DND-41 (cell line): ENCODE data around the gene AMTN.

Experiments used
- EZH2 ChIP-seq: IDR thresholded peaks from 3 replicates; pipeline ENCODE4 v1.6.1; 2012; ENCODE audit warnings: borderline replicate concordance, low read depth, mild to moderate bottlenecking, moderate library complexity, low read length, inconsistent platforms; ENCODE audit not compliant: severe bottlenecking
- TF ChIP-seq, protein P1 (sequence below): IDR thresholded peaks from 2 replicates; pipeline ENCODE4 v1.5.1; 2012; ENCODE audit warnings: borderline replicate concordance, low read length, moderate library complexity, mild to moderate bottlenecking; ENCODE audit not compliant: poor library complexity, severe bottlenecking; ENCODE audit errors: extremely low read depth

GRCh38 chr4:70544279-70544868 is 26.0 kb downstream of the AMTN start:
- no peak for TF ChIP-seq EZH2
- TF ChIP-seq, protein P1, sequence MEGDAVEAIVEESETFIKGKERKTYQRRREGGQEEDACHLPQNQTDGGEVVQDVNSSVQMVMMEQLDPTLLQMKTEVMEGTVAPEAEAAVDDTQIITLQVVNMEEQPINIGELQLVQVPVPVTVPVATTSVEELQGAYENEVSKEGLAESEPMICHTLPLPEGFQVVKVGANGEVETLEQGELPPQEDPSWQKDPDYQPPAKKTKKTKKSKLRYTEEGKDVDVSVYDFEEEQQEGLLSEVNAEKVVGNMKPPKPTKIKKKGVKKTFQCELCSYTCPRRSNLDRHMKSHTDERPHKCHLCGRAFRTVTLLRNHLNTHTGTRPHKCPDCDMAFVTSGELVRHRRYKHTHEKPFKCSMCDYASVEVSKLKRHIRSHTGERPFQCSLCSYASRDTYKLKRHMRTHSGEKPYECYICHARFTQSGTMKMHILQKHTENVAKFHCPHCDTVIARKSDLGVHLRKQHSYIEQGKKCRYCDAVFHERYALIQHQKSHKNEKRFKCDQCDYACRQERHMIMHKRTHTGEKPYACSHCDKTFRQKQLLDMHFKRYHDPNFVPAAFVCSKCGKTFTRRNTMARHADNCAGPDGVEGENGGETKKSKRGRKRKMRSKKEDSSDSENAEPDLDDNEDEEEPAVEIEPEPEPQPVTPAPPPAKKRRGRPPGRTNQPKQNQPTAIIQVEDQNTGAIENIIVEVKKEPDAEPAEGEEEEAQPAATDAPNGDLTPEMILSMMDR = peak; percentile 57
